HG03571 (cell line): ENCODE results near the gene SLC17A2.
"Not testable (repeated sequence)": the region's sequence is repeated elsewhere in the genome, so short reads cannot be mapped to it uniquely, and the experiment has no call there.

ENCODE experiments used
- ATAC-seq: cut with Tn5 transposase; IDR thresholded peaks from one replicate; pipeline ENCODE4 v1.9.1; 2021; ENCODE audit not compliant: unreplicated experiment

The SLC17A2 gene

DNA sequence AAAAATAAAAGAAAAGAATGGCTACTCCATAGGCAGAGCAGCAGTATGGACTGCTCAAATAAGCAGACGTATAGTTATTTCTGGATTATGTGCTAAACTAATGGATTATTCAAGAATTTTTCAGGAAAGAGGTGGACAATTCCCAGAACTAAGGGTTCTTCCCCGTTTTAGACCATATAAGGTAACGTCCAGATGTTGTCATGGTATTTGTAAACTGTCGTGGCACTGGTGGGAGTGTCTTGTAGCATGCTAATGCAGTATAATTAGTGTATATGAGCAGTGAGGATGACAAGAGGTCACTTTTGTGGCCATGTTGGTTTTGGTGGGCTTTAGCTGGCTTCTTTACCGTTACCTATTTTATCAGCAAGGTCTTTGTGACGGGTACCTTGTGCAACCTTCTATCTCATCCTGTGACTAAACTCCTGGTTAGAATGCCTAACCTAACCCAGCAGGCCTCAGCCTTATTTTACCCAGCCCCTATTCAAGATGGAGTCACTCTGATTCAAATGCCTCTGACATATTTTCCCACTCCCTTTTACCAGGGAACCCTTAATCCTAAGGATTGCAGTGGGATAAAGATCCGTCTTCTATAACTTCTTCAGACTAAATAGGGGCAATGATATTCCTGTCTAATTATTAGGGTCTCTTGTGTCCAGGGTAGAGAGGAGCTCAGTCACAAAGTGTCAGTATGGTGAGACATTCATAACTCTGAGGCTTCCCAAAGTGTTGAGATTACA lies 21.0 kb upstream of the SLC17A2 start:
- ATAC-seq: no peak

GRCh38 chr6:25950297-25950696 lies 19.8 kb upstream of the SLC17A2 start:
- no peak for ATAC-seq

DNA sequence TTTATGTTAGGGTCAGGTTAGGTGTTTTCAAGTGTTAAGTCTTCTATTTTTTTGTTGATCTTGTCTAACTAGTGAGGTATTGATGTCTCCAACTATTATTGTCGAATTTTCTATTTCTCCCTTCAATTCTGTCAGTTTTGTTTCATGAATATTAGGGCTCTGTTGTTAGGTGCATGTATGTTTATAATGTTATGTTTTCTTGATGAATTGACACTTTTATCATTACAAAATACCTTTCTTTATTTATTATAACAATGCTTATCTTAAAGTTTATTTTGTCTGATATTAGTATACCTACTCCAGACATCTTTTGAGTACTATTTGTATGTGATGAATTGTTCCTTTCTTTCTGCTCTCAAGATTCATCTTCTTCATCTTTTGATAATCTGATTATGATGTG lies 19.2 kb upstream of the SLC17A2 start:
- no peak for ATAC-seq

GRCh38 chr6:25947492-25947891 lies 17.0 kb upstream of the SLC17A2 start:
- not testable (repeated sequence) for ATAC-seq

DNA sequence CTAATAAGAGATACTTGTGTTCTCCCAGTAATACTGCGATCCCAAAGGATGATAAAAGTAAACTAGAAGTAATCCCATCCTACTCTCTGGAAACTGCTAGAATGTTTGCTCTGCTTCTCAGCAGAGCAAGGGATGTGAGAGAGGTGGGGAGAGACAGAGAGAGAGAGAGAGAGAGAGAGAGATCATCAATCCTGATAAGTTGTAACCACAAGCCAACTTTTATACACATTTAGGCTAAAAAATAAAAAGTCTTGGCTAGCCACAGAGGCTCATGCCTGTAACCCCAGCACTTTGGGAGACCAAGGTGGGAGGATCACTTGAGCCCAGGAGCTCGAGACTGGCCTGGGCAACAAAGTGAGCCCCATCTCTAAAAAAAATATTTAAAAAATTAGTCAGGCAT lies 16.1 kb upstream of the SLC17A2 start:
- no peak for ATAC-seq

GRCh38 chr6:25945738-25946137 lies 15.2 kb upstream of the SLC17A2 start:
- ATAC-seq: not testable (repeated sequence)

GRCh38 chr6:25944688-25945574 lies 14.4 kb upstream of the SLC17A2 start:
- ATAC-seq: peak; percentile 85

DNA sequence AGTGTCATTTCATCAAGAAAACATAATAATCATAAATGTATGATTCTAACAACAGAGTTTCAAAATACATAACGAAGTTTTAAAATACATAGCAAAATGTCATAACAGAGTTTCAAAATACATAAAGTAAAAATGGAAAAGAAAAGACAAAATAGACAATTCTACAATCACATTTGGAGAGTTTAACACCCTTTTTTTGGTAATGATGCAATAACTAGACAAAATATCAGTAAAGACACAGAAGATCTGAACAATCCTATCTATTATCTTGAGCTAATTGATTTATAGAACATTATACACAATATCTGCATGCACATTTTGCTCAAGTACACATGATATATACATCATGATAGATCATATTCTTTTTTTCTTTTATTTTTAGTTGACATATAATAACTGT lies 13.4 kb upstream of the SLC17A2 start:
- no peak for ATAC-seq

DNA sequence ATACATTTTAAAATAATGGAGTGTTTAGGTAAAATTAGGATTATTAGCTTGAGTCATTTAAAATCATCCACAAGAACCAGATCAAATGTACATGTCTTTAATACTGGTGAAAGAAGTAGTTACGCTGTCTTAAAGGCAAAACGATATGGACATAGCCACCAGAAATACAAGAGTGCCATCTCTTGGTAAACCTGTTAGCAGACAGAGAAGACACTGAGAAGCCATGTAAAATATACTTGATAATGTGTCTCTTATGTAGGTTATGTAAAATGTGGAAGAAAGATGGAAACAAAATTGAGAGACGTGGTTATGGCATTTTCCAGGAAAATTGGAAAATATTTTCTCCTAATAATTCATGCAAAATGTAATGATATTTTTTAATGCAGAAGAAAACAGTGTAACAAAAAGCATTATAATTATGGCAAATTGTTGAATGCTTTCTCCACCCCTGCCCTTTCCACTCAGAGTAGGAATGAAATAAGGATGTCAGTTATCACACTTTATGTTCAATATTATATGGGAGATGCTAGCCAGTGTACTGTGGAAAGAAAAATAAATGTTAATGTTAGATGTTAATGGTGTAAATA lies 12.2 kb upstream of the SLC17A2 start:
- ATAC-seq: no peak

- no peak for ATAC-seq
Measured at GRCh38 chr6:25939593-25939992, 9.1 kb upstream of the SLC17A2 start.

DNA sequence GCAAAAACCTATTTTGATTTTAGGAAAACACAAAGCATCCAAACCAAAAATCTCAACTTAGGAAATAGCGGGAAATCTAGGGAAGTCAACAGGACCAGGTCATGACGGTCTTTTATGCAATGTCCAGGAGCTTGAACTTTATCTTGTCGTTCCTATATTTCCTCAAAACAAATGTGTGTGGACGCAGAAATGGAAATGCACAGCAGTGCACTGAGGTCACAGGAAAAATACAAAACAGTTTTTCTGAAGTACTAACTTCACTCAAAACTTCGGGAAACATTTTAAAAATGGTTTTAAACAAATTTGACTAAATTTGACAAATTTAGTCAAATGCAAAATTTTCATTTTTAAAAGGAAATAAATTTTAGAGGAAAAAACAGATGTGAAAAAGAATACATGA lies 5.5 kb upstream of the SLC17A2 start:
- ATAC-seq: no peak

DNA sequence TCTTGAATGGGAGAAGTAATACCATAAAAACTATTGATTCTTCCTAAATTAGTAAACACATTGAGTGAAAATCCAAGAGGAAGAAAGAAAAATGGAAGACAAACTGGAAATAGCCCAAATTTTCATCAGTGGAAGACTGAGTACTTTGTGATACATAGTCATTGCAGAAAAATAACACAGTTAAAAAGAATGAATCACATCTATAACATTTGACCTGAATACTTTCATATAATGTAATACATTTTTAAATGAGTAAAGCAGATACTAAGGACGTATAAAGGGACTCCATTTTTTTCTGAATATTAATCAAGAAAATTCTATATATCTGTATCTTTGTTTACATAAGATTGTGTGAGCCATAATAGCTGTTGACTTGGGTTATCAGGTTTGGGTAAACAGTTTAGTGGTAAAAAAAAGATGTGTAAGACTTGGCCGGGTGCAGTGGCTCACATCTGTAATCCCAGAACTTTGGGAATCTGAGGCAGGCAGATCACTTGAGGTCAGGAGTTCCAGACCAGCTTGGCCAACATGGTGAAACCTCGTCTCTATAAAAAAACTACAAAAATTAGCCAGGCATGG lies 4.3 kb upstream of the SLC17A2 start:
- no peak for ATAC-seq

GRCh38 chr6:25934156-25934555 lies 3.7 kb upstream of the SLC17A2 start:
- ATAC-seq: no peak

GRCh38 chr6:25931411-25931709 lies 869 bp upstream of the SLC17A2 start:
- no peak for ATAC-seq

DNA sequence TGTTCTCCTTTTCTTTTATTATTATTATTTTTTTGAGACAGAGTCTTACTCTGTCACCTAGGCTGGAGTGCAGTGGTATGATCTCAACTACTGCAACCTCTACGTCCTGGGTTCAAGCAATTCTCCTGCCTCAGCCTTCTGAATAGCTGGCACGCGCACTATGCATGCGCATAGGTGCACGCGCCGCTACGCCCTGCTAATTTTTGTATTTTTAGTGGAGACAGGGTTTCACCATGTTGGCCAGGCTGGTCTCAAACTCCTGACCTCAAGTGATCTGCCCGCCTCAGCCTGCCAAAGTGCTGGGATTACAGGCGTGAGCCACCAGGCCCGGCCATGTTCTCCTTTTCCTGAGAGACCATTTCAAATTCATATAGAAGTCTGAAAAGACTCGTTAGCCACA lies 706 bp downstream of the SLC17A2 start:
- not testable (repeated sequence) for ATAC-seq

DNA sequence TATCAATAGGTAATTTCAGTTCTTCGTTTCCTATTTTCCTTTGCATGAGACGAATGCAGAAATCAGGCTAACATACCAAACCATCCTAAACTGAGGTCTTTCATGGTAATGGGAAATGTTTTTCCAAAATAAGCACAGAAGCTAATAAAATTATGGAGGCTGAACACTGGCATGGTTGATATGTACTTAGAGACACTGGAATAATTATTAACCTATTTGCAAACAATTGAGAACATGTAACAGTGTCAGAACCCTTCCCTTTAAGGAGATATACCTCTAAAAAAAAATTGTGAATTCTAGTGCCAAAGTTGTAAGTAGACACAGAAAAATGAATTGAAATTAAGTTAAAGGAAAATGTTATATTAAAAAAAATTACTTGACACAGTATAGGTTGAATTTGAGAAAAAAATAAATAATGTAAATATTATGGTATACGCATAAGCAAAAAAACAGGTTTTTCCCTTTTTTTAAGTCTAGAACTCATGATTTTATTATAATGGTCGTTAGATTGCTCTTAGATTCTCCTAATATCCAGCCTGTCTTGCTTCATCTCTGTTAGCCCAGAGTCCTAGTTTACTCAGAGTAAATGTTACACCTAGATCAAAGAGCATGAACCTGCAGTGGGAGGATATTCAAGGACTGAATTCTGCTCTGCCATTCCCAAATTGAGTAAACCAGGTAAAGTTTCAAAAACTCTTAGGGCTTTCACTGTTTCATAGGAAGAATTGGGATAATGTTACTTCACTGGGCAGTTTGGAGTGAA lies 1.7 kb downstream of the SLC17A2 start:
- ATAC-seq: no peak

- ATAC-seq: no peak
Measured at GRCh38 chr6:25927756-25928216, 2.7 kb downstream of the SLC17A2 start.

DNA sequence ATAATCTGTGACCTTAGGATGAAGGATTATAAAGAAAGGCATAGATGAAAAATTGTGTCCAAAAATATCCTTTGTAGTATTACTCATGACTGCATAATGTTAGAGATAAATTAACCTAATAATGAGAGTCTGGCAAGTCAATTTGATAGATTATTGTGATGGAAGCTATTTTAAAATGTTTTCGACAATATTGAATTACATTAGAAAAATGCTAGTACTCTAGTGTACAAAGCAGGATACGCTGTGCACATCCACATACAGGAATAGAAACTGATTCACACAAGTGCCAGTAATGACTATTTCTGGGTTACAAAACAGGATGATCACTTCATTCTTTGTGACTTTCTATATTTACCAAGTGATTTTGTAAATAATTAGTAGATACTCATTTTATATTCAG lies 3.3 kb downstream of the SLC17A2 start:
- ATAC-seq: no peak

DNA sequence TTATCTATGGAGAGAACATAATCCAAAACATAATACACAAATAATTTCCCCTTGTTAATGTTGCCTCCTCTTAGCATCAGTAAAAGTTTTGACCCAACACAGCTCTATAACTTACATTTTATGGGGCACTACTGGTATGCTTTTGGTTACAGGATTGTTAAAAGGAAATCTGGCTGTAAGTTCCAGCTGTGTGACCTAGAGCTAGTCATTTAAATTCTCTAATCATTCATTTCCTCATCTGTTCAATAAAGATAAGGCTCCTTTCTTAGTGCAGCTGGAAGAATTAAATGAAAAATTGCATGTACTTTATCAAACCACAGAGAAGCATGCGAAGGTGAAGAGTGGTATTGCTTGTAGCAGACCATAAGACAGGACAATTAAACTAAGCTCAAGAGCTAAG lies 4.6 kb downstream of the SLC17A2 start:
- ATAC-seq: no peak

DNA sequence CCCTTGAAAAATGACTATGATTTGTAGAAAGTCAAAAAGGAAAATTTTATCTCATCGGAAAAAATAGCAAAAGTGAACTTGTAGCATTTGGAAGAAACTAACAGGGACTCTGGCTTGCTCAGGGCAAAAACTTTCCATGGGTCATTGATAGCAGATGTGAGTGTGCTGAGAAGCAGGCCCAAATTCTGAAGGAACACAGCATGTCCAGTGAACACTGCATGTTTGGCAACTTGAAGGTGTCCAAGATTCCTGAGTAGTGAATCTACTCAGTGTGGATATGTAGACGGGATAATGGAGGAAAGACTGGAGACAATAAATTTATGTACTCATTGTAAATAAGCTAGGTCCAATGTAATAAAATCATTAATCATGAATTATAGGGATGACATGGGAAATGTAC lies 8.2 kb downstream of the SLC17A2 start:
- no peak for ATAC-seq
